ENCODE data around the gene CD44.

DNA sequence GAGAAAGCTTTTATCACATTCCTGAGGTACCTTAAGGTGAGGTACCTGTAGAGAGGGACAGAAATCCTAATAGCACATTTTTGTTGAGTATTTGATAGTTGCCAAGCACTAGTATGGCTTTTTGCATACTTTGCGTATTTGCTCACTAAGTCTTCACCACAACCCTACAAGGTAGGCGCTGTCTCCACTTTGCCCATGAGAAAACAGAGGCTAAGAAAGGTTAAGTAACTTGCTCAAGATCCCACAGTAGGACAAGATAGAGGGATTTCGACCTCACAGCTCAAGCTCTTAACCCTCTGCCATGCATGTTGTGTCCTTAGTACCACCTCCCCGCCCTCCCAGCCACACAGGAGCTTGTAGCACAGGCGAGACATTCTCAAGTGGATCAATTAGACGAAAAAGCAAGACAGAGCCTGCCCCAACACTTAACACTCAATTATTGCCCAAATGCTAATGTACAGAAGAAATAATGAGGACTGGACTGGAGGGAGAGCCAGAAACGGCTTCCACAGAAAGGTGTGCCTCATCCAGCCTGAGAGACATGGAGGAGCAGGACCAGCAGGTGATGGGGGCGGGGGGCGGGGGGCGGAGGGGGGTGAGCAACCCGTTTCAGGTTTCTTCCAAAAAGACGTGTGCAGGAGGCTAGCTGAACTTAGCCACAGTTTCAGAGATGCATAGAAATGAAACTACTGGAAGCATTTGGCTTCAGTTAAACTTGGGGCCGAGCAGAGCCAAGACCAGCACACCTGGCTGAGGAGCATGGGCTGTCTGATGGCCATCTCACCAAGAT lies 26.7 kb upstream of the CD44 start:
- TF ChIP-seq POLR2AphosphoS5 (IDR thresholded peaks at IDR 0.05) = no peak
- no peak for TF ChIP-seq POLR2A (IDR thresholded peaks at IDR 0.05)
- TF ChIP-seq, protein P1, sequence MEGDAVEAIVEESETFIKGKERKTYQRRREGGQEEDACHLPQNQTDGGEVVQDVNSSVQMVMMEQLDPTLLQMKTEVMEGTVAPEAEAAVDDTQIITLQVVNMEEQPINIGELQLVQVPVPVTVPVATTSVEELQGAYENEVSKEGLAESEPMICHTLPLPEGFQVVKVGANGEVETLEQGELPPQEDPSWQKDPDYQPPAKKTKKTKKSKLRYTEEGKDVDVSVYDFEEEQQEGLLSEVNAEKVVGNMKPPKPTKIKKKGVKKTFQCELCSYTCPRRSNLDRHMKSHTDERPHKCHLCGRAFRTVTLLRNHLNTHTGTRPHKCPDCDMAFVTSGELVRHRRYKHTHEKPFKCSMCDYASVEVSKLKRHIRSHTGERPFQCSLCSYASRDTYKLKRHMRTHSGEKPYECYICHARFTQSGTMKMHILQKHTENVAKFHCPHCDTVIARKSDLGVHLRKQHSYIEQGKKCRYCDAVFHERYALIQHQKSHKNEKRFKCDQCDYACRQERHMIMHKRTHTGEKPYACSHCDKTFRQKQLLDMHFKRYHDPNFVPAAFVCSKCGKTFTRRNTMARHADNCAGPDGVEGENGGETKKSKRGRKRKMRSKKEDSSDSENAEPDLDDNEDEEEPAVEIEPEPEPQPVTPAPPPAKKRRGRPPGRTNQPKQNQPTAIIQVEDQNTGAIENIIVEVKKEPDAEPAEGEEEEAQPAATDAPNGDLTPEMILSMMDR (IDR thresholded peaks at IDR 0.05) = no peak
- TF ChIP-seq EP300 (IDR thresholded peaks at IDR 0.05; ENCODE audit: low read depth) = no peak
